Measurements from ENCODE around the gene SORCS3. TPM values are rescaled to one million over a fixed set of nuclear protein-coding genes. Genes with fewer than 3 reads are reported as not detected.
A peak's percentile ranks its signal among the peaks of the same experiment; 100 is the strongest.

The SORCS3 gene
- total and polyA plus RNA-seq, 2 of the 13 experiments (the other 11 are each of a cell fraction or from before 2014, with no cell fraction given), result 0.07 TPM; not detected in 1

GRCh38 chr10:104824380-104825006, 183.4 kb downstream of the SORCS3 start (continued):
- TF ChIP-seq CEBPB (IDR thresholded peaks at IDR 0.05; ENCODE audit: borderline replicate concordance, low read depth, low read length) (no peak), ZNF614 (CRISPR knock-in tag; IDR thresholded peaks at IDR 0.05; ENCODE audit: borderline replicate concordance) (no peak), ZBTB3 (CRISPR knock-in tag; IDR thresholded peaks at IDR 0.05; ENCODE audit: borderline replicate concordance, low read depth) (no peak; the same call in 1 of the 2 replicates), MYNN (CRISPR knock-in tag; IDR thresholded peaks at IDR 0.05; ENCODE audit: low read depth) (0 out of 2 replicates have a peak, but pooled peaks have one; percentile 44), SP4 (CRISPR knock-in tag; IDR thresholded peaks at IDR 0.05) (no peak), NFKB2 (CRISPR knock-in tag; IDR thresholded peaks at IDR 0.05; ENCODE audit: borderline replicate concordance) (peak; percentile 49; the same call in 1 of the 2 replicates), MXD3 (CRISPR knock-in tag; IDR thresholded peaks at IDR 0.05) (peak; percentile 96; the same call in 1 of the 2 replicates), REST (IDR thresholded peaks at IDR 0.05; ENCODE audit: borderline replicate concordance in 1 of 2, low read depth in 1 of 2, low read length in 2 of 2) (peak; percentile 92 to 99), KLF11 (CRISPR knock-in tag; IDR thresholded peaks at IDR 0.05) (peak; percentile 88; the same call in 1 of the 2 replicates), ARID5B (CRISPR knock-in tag; IDR thresholded peaks at IDR 0.05) (peak; percentile 59; the same call in 1 of the 2 replicates), TEF (CRISPR knock-in tag; IDR thresholded peaks at IDR 0.05) (peak; percentile 91), ZNF503 (CRISPR knock-in tag; IDR thresholded peaks at IDR 0.05) (no peak), DPF2 (CRISPR knock-in tag; IDR thresholded peaks at IDR 0.05; ENCODE audit: borderline replicate concordance, low read depth) (no peak), TGIF2 (CRISPR knock-in tag; IDR thresholded peaks at IDR 0.05) (peak; percentile 92), HBP1 (CRISPR knock-in tag; IDR thresholded peaks at IDR 0.05; ENCODE audit: low read depth) (peak; percentile 96), ZNF367 (CRISPR knock-in tag; IDR thresholded peaks at IDR 0.05; ENCODE audit: borderline replicate concordance) (peak; percentile 79; the same call in 1 of the 2 replicates)

Measured in HepG2 (cell line).